HG02973 (cell line): ENCODE measurements around the gene BEX3.
"Not testable (repeated sequence)": the region's sequence is repeated elsewhere in the genome, so short reads cannot be mapped to it uniquely, and the experiment has no call there.

ENCODE experiments used
- ATAC-seq: cut with Tn5 transposase; IDR thresholded peaks from one replicate; pipeline ENCODE4 v1.9.1; 2021; ENCODE audit warnings: moderate library complexity; ENCODE audit not compliant: unreplicated experiment

The BEX3 gene

GRCh38 chrX:103376118-103376978 is at the start of gene BEX3:
Gene BEX3 (plus strand): TSS chrX:103376538. CDS start chrX:103377522, 984 bp downstream.
- ATAC-seq: no peak

- no peak for ATAC-seq
Measured at GRCh38 chrX:103329991-103330390, 46.3 kb upstream of the BEX3 start, which contains the start of gene TCEAL7. Gene TCEAL7 (plus strand): TSS chrX:103330239. CDS start chrX:103331404, 1,165 bp downstream.

GRCh38 chrX:103330681-103331288 is 45.6 kb upstream of the BEX3 start:
- no peak for ATAC-seq

- no peak for ATAC-seq
Measured at GRCh38 chrX:103338663-103339062, 37.7 kb upstream of the BEX3 start.

- no peak for ATAC-seq
Measured at GRCh38 chrX:103343105-103343504, 33.2 kb upstream of the BEX3 start.

- ATAC-seq: no peak
Measured at GRCh38 chrX:103344606-103345005, 31.7 kb upstream of the BEX3 start.

- no peak for ATAC-seq
Measured at GRCh38 chrX:103347682-103348397, 28.5 kb upstream of the BEX3 start.

GRCh38 chrX:103356130-103356798 is 20.1 kb upstream of the BEX3 start, which contains the start of gene TCEAL9:
Gene TCEAL9 (plus strand): TSS chrX:103356506. CDS start chrX:103357685, 1,179 bp downstream.
- ATAC-seq: no peak

- ATAC-seq: no peak
Measured at GRCh38 chrX:103356858-103357257, 19.5 kb upstream of the BEX3 start.

- no peak for ATAC-seq
Measured at GRCh38 chrX:103357871-103358270, 18.5 kb upstream of the BEX3 start.

- not testable (repeated sequence) for ATAC-seq
Measured at GRCh38 chrX:103359605-103360004, 16.7 kb upstream of the BEX3 start.

GRCh38 chrX:103360092-103360491 is 16.2 kb upstream of the BEX3 start:
- ATAC-seq: no peak

GRCh38 chrX:103360916-103361315 is 15.4 kb upstream of the BEX3 start:
- ATAC-seq: no peak

GRCh38 chrX:103361798-103362197 is 14.5 kb upstream of the BEX3 start:
- ATAC-seq: no peak

GRCh38 chrX:103362474-103362873 is 13.9 kb upstream of the BEX3 start:
- no peak for ATAC-seq

GRCh38 chrX:103363046-103363445 is 13.3 kb upstream of the BEX3 start:
- ATAC-seq: no peak

- ATAC-seq: no peak
Measured at GRCh38 chrX:103367502-103367901, 8.8 kb upstream of the BEX3 start.

GRCh38 chrX:103369479-103369878 is 6.9 kb upstream of the BEX3 start:
- ATAC-seq: no peak

GRCh38 chrX:103372886-103373285 is 3.5 kb upstream of the BEX3 start:
- no peak for ATAC-seq

GRCh38 chrX:103373581-103373980 is 2.8 kb upstream of the BEX3 start:
- no peak for ATAC-seq

GRCh38 chrX:103376979-103377324 is 614 bp downstream of the BEX3 start:
- no peak for ATAC-seq
